AG04449 (cell line): ENCODE results near the gene ZNF775.
"Not testable (repeated sequence)": the region's sequence is repeated elsewhere in the genome, so short reads cannot be mapped to it uniquely, and the experiment has no call there.

Experiments used
- CTCF ChIA-PET: fragments of 350-600 bp; formaldehyde crosslinking; extraction: SDS; loops from one replicate; lab custom pipeline; 2021; ENCODE audit warnings: antibody characterized with exemption; lab: Yijun Ruan, JAX
- POLR2A ChIA-PET: fragments of 400-600, 350-600 bp; formaldehyde crosslinking; extraction: SDS; loops from one replicate; lab custom pipeline; 2020; ENCODE audit warnings: antibody characterized with exemption, inconsistent platforms; lab: Yijun Ruan, JAX
- DNase-seq: peaks from one replicate; pipeline ENCODE4 v3.0.0-alpha.2; 2010; ENCODE audit warnings: low read depth, low spot score
- H3K4me3 ChIP-seq: 2 replicates; pipeline ENCODE4 v1.5.1; 2011; ENCODE audit warnings: low read depth, mild to moderate bottlenecking, control low read depth, low read length
- CTCF ChIP-seq: IDR thresholded peaks from one replicate; pipeline ENCODE4 v1.5.1; 2011; ENCODE audit warnings: mild to moderate bottlenecking, moderate library complexity, low read length, control low read depth, inconsistent platforms; ENCODE audit not compliant: insufficient read depth; ENCODE audit errors: missing control alignments

ZNF775 gene

GRCh38 chr7:150382123-150382843 lies 3.2 kb downstream of the ZNF775 start:
- no peak for DNase-seq
- no peak overlapping the region for H3K4me3 ChIP-seq
- CTCF ChIA-PET, result interaction anchor here (1.4 kb wide), 1 partner anchor 10 kb away, joined by 3 read pairs; no protein-coding TSS in a partner anchor
- POLR2A ChIA-PET, result no interaction called here
- TF ChIP-seq CTCF, result no peak

- POLR2A ChIA-PET, result no interaction called here
- DNase-seq, result no peak
- TF ChIP-seq CTCF, result no peak
- H3K4me3 ChIP-seq, result no peak overlapping the region
- CTCF ChIA-PET, result interaction anchor here (1.4 kb wide), 1 partner anchor 9 kb away, joined by 3 read pairs; no protein-coding TSS in a partner anchor
These were observed 3.7 kb downstream of the ZNF775 start for GRCh38 chr7:150382844-150383225.

GRCh38 chr7:150383710-150384397 lies 4.7 kb downstream of the ZNF775 start:
- ChIA-PET POLR2A (no interaction called here), CTCF (interaction anchor here (1.4 kb wide), 1 partner anchor 8 kb away, joined by 3 read pairs; no protein-coding TSS in a partner anchor)
- no peak for TF ChIP-seq CTCF
- DNase-seq, result no peak
- no peak overlapping the region for H3K4me3 ChIP-seq

- POLR2A ChIA-PET, result no interaction called here
- H3K4me3 ChIP-seq, result no peak overlapping the region
- CTCF ChIA-PET, result interaction anchor here (2.8 kb wide), 1 partner anchor 7 kb away, joined by 10 read pairs; no protein-coding TSS in a partner anchor
- no peak for TF ChIP-seq CTCF
- DNase-seq, result no peak
These were observed 5.5 kb downstream of the ZNF775 start for GRCh38 chr7:150384406-150385301.

- no peak for DNase-seq
- ChIA-PET CTCF (interaction anchor here (2.8 kb wide), 1 partner anchor 8 kb away, joined by 10 read pairs; no protein-coding TSS in a partner anchor), POLR2A (no interaction called here)
- no peak overlapping the region for H3K4me3 ChIP-seq
- no peak for TF ChIP-seq CTCF
These were observed 6.2 kb downstream of the ZNF775 start for GRCh38 chr7:150385302-150385723.

- DNase-seq, POLR2A ChIA-PET, H3K4me3 ChIP-seq: not testable (repeated sequence)
- CTCF ChIA-PET, result interaction anchor here (1.2 to 2.8 kb wide), 3 partner anchors 8 to 20 kb away, joined by 3 to 10 read pairs (median 3); a partner anchor contains a TSS
These were observed 6.8 kb downstream of the ZNF775 start for GRCh38 chr7:150385884-150386283.
